Activated B cell treated with CpG ODN at 0.5 μM for 24 hours (primary cell): Measurements from ENCODE around the gene PPAN. TPM values are rescaled to one million over a fixed set of nuclear protein-coding genes. Genes with fewer than 3 reads are reported as not detected.
A peak's percentile ranks its signal among the peaks of the same experiment; 100 is the strongest.

Experiments
- ATAC-seq: fragments of 200-7000 bp; cut with Tn5 transposase; one replicate; pipeline ENCODE4 v1.10.0; 2021; ENCODE audit warnings: low read depth, mild to moderate bottlenecking, moderate library complexity
- CTCF ChIA-PET: fragments of 350-600 bp; sonication (Branson Sonifier 250); formaldehyde crosslinking; loops from one replicate; lab custom pipeline; 2021; ENCODE audit warnings: antibody characterized with exemption; lab: Charles Lee
- POLR2A ChIA-PET: fragments of 350-600 bp; sonication (Branson Sonifier 250); formaldehyde crosslinking; loops from one replicate; lab custom pipeline; 2021; ENCODE audit warnings: antibody characterized with exemption; lab: Charles Lee
- DNase-seq: peaks from one replicate; pipeline ENCODE4 v3.0.0; 2022
- H3K27ac Mint-ChIP-seq: one replicate; pipeline ENCODE4 v1.8.0; 2020; ENCODE audit warnings: mixed read lengths
- H3K27me3 Mint-ChIP-seq: one replicate; pipeline ENCODE4 v1.8.0; 2021; ENCODE audit warnings: mixed read lengths
- H3K36me3 Mint-ChIP-seq: one replicate; pipeline ENCODE4 v1.8.0; 2021; ENCODE audit warnings: low read depth, mixed read lengths
- H3K4me1 Mint-ChIP-seq: one replicate; pipeline ENCODE4 v1.8.0; 2021; ENCODE audit warnings: mixed read lengths
- H3K4me3 Mint-ChIP-seq: one replicate; pipeline ENCODE4 v1.8.0; 2020; ENCODE audit warnings: mild to moderate bottlenecking, mixed read lengths
- H3K9me3 Mint-ChIP-seq: one replicate; pipeline ENCODE4 v1.8.0; 2020; ENCODE audit warnings: mixed read lengths
- intact Hi-C: fragments of 100-400 bp; cut with micrococcal nuclease; formaldehyde crosslinking; loops from one replicate; pipeline ENCODE4 v1.15.1; 2024
- total RNA-seq: library from RNA; stranded (reverse); gene quantifications from 2 replicates; pipeline ENCODE4 v1.2.3, GENCODE V29; 2022
- TF ChIP-seq, protein P1 (sequence below): fragments of 200-600 bp; IDR thresholded peaks from one replicate; pipeline ENCODE4 v1.8.0; 2022; ENCODE audit warnings: antibody characterized with exemption, mild to moderate bottlenecking

The PPAN gene
- total RNA-seq, 1 donor from 2014 or later: 119 TPM

DNA sequence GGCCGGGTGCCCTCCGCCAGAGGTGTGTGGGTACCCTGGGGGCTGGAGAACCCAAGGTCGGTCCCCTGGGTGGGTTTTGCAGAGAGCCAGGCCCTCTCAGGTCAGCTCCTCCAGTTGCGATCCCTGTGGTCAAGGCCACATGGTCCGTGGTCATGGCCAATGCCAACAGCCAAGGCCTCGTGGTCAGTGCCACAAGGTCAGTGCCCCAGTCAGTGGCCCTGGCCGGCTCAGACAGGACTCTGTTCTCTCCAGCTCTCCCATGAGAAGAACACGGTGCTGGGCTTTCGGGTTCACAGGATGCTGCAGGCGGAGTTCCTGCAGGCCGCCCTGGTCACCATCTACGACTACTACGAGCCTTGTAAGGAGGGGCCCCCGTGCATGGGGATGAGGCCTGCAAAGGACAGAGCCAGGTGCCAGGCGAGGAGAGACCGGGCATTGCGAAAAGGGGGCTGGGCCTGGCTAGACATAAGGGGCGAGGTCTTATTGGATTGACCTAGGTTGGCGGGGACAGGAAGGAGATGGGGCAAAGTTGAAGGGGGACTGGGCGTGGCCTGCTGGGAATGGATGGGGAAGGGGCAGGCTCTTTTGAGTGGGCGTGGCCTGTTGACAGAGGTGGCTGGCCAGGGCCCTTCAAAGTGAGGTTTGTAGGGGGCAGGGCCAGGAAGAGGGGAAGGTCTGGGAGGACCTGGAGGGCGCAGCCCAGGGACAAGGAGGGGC lies 35.3 kb upstream of the PPAN start:
- Mint-ChIP-seq H3K27me3 (peaks cover 7% of the 10 kb centered on the region), H3K36me3 (no peaks in the 10 kb centered on the region), H3K4me1 (no peaks in the 10 kb centered on the region), H3K27ac (no peak overlapping the region), H3K4me3 (no peak overlapping the region), H3K9me3 (no peaks in the 10 kb centered on the region)
- POLR2A ChIA-PET: no interaction called here
- intact Hi-C loops: no loop called here
- CTCF ChIA-PET: no interaction called here
- TF ChIP-seq, protein P1, sequence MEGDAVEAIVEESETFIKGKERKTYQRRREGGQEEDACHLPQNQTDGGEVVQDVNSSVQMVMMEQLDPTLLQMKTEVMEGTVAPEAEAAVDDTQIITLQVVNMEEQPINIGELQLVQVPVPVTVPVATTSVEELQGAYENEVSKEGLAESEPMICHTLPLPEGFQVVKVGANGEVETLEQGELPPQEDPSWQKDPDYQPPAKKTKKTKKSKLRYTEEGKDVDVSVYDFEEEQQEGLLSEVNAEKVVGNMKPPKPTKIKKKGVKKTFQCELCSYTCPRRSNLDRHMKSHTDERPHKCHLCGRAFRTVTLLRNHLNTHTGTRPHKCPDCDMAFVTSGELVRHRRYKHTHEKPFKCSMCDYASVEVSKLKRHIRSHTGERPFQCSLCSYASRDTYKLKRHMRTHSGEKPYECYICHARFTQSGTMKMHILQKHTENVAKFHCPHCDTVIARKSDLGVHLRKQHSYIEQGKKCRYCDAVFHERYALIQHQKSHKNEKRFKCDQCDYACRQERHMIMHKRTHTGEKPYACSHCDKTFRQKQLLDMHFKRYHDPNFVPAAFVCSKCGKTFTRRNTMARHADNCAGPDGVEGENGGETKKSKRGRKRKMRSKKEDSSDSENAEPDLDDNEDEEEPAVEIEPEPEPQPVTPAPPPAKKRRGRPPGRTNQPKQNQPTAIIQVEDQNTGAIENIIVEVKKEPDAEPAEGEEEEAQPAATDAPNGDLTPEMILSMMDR: no peak
- no peak for DNase-seq
- no peak for ATAC-seq

DNA sequence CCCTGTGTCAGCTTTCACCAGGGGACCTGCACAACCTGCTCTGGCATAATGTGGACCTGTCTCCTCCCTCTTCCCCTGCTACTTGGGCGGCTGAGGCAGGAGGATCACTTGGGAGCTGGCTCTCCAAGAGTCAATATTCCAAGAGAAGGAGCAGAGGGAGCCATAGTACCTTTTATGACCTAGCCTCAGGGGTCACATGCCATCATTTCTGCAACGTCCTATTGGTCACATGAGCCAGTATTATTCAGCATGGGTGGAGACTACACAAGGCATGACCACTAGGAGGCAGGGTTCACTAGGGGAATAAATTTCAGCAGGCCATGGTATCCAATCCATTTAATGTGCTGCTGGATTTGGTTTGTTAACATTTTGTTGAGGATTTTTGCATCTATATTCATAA lies 32.0 kb upstream of the PPAN start:
- Mint-ChIP-seq H3K4me3 (no peak overlapping the region), H3K27me3 (peaks cover under 1% of the 10 kb centered on the region), H3K27ac (no peak overlapping the region), H3K9me3 (peaks cover 3% of the 10 kb centered on the region), H3K36me3 (no peaks in the 10 kb centered on the region), H3K4me1 (no peaks in the 10 kb centered on the region)
- ATAC-seq: peak; percentile 52
- ChIA-PET CTCF (interaction anchor here (1.6 kb wide), 1 partner anchor 176 kb away, joined by 3 read pairs; no protein-coding TSS in a partner anchor), POLR2A (interaction anchor here (0.6 kb wide), 1 partner anchor 62 kb away, joined by 4 read pairs; no protein-coding TSS in a partner anchor)
- DNase-seq: no peak
- TF ChIP-seq, protein P1: no peak
- intact Hi-C loops: loop anchor here (1.0 kb wide), 1 partner anchor 39 kb away; no protein-coding TSS in a partner anchor

DNA sequence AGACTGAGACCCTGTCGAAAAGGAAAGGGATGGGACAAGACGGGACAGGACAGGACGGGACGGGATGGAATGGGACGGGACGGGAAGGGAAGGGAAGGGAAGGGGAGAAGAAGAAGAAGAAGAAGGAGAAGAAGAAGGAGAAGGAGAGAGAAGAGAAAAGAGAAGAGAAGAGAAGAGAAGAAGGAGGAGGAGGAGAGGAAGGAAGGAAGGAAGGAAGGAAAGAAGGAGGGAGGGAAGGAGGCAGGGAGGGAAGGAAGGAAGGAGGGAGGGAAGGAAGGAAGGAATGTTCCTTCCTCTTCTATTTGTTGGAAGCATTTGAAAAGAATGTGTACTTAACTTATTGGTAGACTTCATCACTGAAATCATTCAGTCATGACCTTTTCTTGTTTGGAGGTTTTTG lies 29.6 kb upstream of the PPAN start:
- intact Hi-C loops: no loop called here
- no peak for ATAC-seq
- Mint-ChIP-seq H3K27ac (no peak overlapping the region), H3K4me1 (no peaks in the 10 kb centered on the region), H3K9me3 (peaks cover 3% of the 10 kb centered on the region), H3K27me3 (no peaks in the 10 kb centered on the region), H3K36me3 (no peaks in the 10 kb centered on the region), H3K4me3 (no peak overlapping the region)
- ChIA-PET POLR2A (no interaction called here), CTCF (no interaction called here)
- DNase-seq: no peak
- TF ChIP-seq, protein P1: no peak

DNA sequence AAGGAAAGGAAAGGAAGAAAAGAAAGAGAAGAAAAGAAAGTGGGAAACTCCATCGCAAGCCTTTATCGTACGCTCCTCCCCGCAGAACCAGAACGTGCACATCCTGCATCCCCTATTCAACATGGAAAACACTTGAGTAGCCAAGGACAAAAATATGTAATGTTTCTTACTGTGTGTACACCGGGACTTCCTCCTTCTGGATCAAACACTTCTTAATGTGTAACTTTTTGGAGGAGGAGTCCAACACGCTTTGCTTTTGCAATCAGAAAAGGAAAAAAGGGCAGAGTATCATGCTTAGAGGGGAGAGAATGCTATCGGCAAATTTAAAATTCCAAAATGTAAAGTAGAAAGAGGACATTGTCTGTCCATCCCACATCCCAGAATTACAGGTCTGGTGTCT lies 27.8 kb upstream of the PPAN start:
- TF ChIP-seq, protein P1: no peak
- no peak overlapping the region for H3K4me3 Mint-ChIP-seq
- no peaks in the 10 kb centered on the region for H3K4me1 Mint-ChIP-seq
- intact Hi-C loops: no loop called here
- ATAC-seq: no peak
- no peak overlapping the region for H3K27ac Mint-ChIP-seq
- H3K9me3 Mint-ChIP-seq: peaks cover 3% of the 10 kb centered on the region
- H3K27me3 Mint-ChIP-seq: no peaks in the 10 kb centered on the region
- ChIA-PET CTCF (no interaction called here), POLR2A (no interaction called here)
- DNase-seq: no peak
- no peaks in the 10 kb centered on the region for H3K36me3 Mint-ChIP-seq

DNA sequence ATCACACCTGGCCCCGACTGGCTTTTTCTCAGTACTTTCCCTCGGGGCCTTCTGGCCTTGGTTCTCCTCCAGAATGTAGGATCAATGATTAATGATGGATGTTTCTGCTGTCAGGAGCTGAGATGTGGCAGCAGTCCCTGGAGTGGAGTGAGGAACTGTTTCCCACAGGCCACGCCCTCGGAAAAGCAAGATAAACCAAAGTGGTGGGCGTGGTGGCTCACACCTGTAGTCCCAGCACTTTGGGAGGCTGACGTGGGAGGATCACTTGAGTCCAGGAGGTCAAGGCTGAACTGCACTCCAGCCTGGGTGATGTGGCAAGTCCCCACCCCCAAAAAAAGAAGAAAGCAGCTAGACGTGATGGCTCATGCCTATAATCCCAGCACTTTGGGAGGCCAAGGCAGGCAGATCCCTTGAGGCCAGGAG lies 27.1 kb upstream of the PPAN start:
- Mint-ChIP-seq H3K27ac (no peak overlapping the region), H3K4me3 (no peak overlapping the region), H3K36me3 (no peaks in the 10 kb centered on the region), H3K4me1 (no peaks in the 10 kb centered on the region), H3K27me3 (no peaks in the 10 kb centered on the region), H3K9me3 (peaks cover 3% of the 10 kb centered on the region)
- intact Hi-C loops: no loop called here
- no peak for DNase-seq
- ChIA-PET POLR2A (no interaction called here), CTCF (interaction anchor here (0.7 kb wide), 1 partner anchor 171 kb away, joined by 3 read pairs; no protein-coding TSS in a partner anchor)
- TF ChIP-seq, protein P1: no peak
- no peak for ATAC-seq
